GM18505 (cell line): ENCODE data around the gene CPA5.
"Not testable (repeated sequence)": the region's sequence is repeated elsewhere in the genome, so short reads cannot be mapped to it uniquely, and the experiment has no call there.

Experiments used
- ATAC-seq: cut with Tn5 transposase; IDR thresholded peaks from one replicate; pipeline ENCODE4 v1.9.1; 2021; ENCODE audit not compliant: unreplicated experiment
- POLR2A ChIP-seq: IDR thresholded peaks from 4 replicates; pipeline ENCODE4 v1.6.1; 2011; ENCODE audit warnings: borderline replicate concordance; ENCODE audit not compliant: insufficient read depth, insufficient read length; ENCODE audit errors: extremely low read depth

Gene CPA5

GRCh38 chr7:130309986-130310385 lies 34.6 kb upstream of the CPA5 start:
- TF ChIP-seq POLR2A: no peak
- no peak for ATAC-seq

GRCh38 chr7:130314305-130314704 lies 30.3 kb upstream of the CPA5 start:
- no peak for ATAC-seq
- no peak for TF ChIP-seq POLR2A

GRCh38 chr7:130319541-130319940 lies 25.1 kb upstream of the CPA5 start:
- ATAC-seq: no peak
- TF ChIP-seq POLR2A: no peak

GRCh38 chr7:130321542-130322229 lies 22.9 kb upstream of the CPA5 start:
- ATAC-seq: not testable (repeated sequence)

GRCh38 chr7:130322615-130323014 lies 22.0 kb upstream of the CPA5 start:
- no peak for ATAC-seq
- TF ChIP-seq POLR2A: no peak

GRCh38 chr7:130324306-130324943 lies 20.2 kb upstream of the CPA5 start:
- ATAC-seq: no peak
- no peak for TF ChIP-seq POLR2A

- ATAC-seq: no peak
These were observed 14.9 kb upstream of the CPA5 start for GRCh38 chr7:130329681-130330080.

GRCh38 chr7:130332259-130333053 lies 12.2 kb upstream of the CPA5 start:
- no peak for ATAC-seq
- no peak for TF ChIP-seq POLR2A

More at GRCh38 chr7:130329681-130330080, 14.9 kb upstream of the CPA5 start:
- no peak for TF ChIP-seq POLR2A

GRCh38 chr7:130333832-130334231 lies 10.8 kb upstream of the CPA5 start:
- no peak for TF ChIP-seq POLR2A
- ATAC-seq: no peak

- no peak for TF ChIP-seq POLR2A
- no peak for ATAC-seq
These were observed 10.3 kb upstream of the CPA5 start for GRCh38 chr7:130334274-130334673.

- no peak for TF ChIP-seq POLR2A
- ATAC-seq: no peak
These were observed 7.1 kb upstream of the CPA5 start for GRCh38 chr7:130337410-130337971.

- TF ChIP-seq POLR2A: no peak
- no peak for ATAC-seq
These were observed 6.4 kb upstream of the CPA5 start for GRCh38 chr7:130338233-130338632.

- no peak for TF ChIP-seq POLR2A
- no peak for ATAC-seq
These were observed 2.7 kb upstream of the CPA5 start for GRCh38 chr7:130341882-130342281.

GRCh38 chr7:130342701-130343380 lies 1.8 kb upstream of the CPA5 start:
- ATAC-seq: no peak

GRCh38 chr7:130345136-130345535 lies 520 bp downstream of the CPA5 start:
- ATAC-seq: no peak
- TF ChIP-seq POLR2A: no peak

More at GRCh38 chr7:130342701-130343380, 1.8 kb upstream of the CPA5 start:
- TF ChIP-seq POLR2A: no peak
